Stimulated activated CD4-positive, alpha-beta T cell treated with anti-CD3 and anti-CD28 coated beads, Interleukin-12 subunit alpha, Interleukin-12 subunit beta, amount 100 ng/mL, for 24 hours (primary cell): ENCODE measurements around the gene BIN1.

Experiments
- DNase-seq, 2 experiments: peaks; one replicate each; pipeline ENCODE4 v3.0.0-alpha.2; 2020; ENCODE audit warnings: low read depth in 2 of 2

Gene BIN1

DNA sequence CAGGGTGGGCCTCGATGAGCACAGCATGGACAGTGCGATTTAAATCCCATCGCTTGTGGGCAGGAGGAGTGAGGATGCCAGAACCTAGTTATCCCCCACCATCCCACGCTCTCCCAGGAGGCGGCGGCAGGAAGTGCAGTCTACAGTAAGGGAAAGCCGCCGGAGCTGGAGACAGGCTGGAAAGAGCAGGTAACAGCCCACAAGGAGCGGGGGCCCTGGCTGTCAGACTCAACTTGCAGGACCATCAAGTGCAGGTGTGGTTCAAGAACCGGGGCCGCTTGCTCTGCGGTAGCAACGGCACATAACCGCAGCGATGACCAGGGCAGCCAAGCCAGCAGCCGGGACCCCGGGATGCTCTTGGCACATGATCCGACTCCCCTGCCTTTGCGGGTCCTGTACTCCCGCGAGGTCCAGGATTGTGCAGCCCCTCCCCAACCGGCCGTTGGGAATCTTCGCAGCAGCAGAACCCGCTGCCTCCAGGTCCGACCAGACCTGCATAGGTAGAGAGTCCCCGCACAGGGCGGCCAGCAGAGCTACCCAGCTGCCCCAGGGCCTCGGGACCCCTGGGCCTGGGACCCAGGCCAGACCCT lies 82.1 kb downstream of the BIN1 start:
- no peak for DNase-seq

DNA sequence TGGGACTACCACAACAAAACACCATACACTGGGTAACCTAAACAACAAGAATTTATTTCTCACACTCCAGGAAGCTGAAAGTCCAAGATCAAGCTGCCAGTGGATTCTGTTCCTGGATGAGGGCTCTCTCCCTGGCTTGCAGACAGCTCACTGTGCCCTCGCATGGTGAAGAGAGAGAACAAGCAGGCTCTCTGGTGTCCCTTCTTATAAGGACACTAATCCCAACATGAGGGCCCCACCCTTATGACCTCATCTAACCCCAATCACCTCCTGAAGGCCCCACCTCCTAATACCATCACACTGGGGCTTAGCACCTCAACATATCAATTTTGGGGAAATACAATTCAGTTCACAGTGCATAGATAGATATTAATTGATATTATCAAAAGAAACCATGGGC lies 83.5 kb downstream of the BIN1 start:
- no peak for DNase-seq

DNA sequence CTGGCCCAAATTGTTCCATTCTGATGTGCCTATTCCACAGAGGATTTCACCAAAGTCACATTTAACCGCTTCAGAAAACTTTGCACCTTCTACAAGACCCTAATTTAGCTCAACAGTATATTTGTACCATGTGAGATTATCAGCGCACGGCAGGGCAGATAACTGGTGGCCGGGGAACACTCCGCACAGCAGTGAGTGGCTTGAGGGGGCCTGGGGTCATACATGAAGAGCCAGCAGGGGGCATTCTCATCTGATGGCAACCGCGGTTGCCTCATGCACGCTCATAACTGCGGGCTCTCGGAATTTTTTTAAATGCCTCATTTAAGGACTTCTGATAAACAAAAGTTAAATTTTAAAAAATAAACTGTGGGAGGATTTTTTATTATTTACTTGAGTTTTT lies 84.1 kb downstream of the BIN1 start:
- no peak for DNase-seq

DNA sequence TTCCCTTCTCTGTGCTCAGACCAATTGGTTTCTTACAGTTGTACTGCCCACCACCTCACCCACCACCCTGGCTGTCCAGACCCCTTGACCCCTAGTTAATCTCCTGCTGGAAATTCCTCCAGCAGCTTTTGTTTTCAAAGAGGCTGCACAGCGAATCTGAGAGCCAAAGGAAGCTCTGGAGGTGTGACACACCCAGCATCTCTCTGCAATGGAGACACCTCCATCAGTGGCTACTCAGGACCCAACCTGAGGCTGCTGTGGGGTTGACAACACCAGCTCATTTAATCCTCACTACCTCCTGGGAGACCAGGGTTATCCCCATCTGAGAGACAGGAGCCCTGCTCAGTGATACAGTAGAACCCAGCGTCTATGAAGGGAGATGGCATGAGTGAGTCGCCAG lies 86.4 kb downstream of the BIN1 start:
- no peak for DNase-seq

DNA sequence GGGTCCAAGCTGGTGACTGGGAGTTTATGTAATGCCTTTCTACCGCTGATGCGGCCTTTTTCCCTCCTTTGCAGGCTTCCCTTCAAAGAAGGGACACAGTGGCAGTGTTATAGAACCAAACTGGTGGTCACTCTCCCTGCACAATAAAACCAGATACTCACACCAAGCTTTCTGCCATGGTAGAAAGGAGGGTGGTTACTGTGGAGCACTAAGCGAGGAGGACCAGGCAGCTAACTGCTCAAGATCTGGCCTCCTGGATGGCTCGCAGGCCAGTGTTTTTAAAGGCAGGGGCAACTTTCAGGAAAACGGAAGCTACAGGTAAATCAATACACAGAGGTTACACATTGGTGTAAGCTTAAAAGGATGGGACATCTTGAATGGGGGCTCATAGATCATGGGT lies 89.4 kb downstream of the BIN1 start:
- DNase-seq = no peak

DNA sequence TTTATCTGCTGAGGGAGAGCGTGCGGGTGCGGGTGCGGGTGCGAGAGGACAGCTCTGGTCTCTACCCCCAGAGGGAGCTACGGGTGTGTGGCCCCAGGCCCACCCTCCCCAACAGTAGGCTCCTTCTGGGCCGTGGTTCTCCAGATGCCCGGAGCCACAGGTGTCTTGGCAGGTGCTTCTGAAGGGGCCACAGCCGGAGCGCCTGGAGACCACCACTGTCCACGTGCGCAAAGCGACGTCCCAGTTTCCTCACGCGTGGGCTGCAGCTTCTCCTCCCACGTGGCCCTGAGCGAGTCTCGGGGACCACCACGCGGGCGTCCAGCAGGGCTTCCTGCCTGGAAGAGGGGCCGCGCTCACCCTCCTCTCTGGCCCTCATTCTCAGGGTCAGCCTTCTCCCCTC lies 90.6 kb downstream of the BIN1 start:
- DNase-seq = no peak

DNA sequence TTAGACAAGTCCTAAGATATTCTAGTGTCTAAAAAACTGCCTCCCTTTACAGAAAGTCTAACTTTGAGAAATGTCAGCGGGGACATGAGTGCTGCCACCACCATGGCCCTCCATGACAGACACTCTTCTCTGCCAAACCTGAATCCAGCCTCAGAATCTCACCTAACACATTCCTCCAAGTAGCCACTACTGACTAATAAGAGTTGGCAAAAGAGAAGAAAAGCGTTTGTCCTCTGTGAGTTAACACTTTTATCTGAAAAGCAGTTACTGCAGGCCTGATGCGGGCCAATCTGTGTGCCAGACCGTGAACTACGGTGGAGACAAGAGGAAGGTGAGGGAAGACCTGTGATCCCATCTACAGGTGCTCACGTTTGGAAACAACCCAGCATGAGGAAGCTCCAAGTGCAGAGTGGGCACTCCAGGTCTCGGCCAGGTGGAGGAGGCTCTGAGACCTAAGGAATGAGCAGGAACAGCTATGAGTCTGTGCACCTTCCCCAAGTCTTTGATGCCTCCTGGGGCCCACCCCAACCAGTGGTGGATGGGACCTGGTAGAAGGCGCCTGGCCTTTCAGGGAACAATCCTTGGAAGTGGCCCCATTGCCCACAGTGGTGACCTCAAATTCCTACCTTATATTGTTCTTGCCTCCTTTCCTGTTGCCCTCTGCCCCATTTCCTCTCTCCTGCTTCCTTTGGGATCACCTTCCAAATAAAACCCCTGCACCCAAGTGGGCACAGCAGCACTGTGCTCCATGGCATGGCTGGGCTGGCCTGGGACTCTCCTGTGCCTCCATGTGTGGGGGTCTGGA lies 91.6 kb downstream of the BIN1 start:
- no peak for DNase-seq

DNA sequence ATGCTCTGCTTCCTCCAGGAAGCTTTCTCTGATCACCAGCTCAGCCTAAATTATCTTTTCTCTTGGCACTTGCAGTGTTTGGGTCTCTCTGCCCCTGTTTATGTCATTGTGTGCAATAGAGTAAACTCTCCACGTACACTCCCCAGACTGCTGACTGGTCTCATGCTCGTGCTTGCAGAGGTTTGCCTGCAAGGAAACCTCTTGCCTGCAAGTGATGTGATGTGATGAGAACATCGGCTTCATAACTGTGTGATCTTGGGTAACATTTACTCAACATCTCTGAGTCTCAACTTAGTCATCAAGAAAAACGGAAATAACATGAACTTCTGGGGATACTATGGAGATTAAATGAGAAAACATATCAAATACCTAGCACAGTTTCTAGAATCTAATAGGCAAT lies 92.3 kb downstream of the BIN1 start:
- DNase-seq = no peak

DNA sequence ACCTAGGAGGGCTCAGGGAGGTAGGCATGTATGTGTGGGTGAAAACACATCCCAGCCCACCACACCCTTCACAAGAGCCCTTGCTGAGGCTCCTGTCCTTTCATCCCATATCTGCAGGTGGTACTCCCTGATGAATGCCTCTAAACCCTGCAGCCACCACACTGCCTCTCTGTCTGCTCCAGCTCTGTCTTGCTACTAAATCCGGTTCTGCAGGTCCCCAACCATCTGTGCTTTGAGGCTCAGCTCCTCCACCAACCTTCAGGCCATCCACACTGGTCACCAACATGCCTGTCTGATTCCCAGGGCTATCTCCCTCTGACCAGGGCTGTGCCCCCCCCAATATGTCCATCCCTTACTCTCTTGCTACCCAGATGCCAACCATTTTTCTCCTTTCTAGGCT lies 92.7 kb downstream of the BIN1 start:
- DNase-seq = no peak

DNA sequence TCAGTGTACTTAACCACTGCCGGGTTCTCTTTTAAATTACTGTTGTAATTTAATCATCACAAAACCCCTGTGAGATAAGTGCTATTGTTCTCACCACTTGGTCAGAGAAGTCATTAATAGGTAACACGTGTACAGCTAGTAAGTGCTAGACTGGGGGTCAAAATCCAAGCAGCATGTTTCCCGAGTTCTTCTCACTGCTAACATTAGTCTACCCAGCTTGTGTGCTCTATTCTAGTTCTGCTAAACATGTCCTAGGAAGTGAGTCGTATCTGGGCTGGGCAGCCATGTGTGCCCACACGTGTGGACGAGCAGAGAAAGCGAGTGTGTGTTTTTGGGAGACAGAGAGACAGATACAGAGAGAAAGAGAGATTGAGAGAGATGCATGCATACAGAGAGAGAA lies 94.1 kb downstream of the BIN1 start:
- no peak for DNase-seq

DNA sequence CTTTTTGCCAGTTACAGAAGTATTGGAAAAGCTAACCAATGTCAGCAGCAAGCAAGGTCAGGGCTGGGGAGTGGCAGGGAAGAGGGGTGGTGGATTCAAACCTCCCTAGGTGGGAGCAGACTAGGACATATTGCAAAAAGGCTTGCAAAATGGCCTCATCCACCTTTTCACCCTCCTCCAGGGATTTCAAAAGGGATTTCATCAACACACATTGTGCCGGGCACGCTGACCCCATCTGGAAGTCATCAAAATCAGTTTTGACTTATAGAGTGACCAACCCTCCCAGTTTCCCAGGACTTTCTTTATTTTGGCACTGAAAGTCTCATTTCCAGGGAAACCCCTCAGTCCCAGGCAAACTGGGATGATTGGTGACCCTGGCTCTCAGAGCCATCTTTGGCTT lies 94.7 kb downstream of the BIN1 start:
- no peak for DNase-seq

DNA sequence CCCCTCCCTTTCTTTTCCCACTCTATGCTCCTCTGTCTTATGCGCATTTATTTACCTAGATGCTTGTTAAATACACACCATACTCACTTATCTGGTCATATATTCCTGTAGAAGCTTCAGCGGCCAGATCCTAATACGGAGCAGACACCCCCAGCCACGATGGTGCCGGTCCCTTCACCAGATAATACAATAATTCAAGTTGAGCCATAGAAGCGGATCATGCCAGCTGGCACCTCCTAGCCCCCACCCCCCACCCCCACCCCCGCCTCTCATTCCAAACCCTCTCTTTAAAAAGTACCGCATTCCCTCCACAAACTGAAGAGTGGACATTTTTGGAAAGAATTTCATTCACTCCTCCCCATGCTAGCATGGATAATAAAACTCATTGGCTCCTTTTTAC lies 95.2 kb downstream of the BIN1 start:
- no peak for DNase-seq

DNA sequence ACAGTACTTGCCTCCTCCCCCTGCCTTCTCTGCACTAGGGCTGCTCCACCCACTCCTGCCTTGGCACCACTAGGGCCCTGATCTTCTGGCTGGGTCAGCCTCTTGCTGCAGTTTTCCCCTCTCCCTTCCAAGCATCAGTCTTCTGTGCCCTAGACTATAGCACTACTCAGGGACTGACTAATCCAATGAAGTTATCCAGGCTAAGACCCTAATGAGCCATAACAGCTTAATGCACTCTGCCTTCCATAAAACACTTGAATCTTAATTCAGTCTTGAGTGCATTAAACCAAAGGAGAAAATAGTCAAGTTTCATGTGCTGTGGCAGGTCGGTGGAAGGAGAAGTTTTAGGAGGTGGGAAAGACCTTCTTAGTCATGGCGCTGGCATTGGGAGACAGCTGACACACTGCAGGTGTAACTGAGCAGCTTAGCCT lies 95.7 kb downstream of the BIN1 start:
- no peak for DNase-seq

DNA sequence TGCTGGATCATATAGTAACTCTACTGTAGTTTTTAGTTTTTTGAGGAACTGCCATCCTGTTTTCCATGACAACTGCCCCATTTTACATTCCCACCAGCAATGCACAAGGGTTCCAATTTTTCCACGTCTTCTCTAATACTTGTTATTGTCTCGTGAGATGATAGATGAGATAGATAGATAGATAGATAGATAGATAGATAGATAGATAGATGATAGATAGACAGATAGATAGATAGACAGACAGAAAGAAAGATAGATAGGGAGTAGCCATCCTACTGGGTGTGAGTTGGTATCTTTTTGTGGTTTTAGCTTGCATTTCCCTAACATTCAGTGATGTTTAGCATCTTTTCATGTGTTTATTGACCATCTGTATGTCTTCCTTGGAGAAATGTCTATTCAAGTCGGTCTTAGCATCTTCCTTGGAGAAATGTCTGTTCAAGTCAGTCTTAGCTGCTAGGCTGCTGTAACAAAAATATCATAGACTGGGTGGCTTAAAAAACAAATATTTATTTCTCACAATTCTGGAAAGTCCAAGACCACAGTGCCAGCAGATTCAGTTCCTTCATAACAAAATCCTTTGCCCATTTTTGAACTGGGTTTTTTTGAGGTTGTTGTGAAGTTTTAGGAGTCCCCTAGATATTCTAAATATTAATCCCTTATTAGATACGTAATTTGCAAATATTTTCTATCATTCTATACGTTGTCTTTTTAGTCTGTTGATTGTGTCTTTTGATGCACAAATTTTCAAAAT lies 98.5 kb downstream of the BIN1 start:
- no peak for DNase-seq

DNA sequence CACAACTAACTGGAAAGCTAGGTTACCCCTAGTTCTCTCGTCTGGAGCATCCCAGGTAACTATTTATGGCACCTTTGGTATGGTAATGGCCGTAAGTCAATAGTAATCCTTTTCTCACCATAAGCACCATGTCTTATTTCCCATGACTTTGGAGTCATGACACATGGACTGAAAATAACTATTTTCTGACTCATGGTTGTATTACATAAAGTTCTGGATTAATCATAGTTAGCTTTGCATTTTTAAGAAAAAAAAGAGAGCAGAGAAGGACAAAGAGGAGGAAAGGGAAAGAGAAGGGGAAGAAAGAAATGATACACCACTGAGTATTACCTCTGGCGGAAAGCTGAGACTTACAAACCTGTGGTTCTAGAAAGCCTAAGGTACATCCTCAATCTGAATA lies 99.3 kb downstream of the BIN1 start:
- no peak for DNase-seq

DNA sequence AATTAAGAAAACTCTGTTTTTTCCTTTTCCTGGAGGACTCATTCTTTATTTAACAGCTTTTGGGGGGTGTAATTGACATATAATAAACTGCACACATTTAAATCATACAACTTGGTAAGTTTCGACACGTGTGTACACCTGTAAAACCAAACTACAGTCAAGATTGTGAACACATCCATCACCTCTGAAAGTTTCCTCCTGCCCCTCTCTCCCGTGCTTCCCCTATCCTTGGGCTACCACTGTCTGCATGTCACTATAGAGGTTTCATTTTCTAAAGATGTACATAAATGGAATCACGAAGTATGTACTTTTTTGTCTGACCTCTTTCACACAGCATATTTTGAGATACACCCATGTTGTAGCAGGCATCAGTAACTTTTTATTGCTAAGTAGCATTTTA lies 100.0 kb downstream of the BIN1 start:
- DNase-seq = no peak

DNA sequence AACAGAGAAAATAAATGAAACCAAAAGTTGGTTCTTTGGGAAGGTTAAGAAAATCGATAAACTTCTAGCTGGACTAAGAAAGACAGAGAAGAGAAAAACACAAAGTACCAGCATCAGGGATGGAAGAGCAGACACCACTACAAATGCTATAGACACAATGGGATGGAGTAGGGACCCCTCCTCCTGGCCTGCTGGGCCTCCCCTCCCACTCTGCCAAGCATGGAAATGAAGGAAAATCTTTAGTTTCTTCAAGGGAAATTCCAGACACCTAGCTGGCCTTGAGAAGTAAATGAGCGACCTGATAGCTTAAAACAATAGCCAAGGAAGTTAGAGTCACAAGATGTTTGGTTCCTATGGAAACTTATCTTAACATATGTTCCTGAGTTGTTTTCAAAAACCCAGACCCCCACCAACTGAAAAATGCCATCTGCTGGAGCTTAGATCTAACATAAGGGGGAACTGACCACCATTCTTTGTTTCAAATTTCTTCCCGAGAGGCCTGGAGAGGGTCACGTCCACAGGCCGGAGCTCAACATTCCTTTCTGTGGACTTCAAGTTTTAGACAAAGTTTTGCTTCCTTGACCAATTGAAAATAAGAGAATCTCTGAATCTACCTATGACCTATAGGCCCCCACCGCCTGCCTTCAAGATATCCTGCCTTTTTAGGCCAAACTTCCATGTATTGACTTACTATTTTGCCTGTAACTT lies 101.9 kb downstream of the BIN1 start:
- DNase-seq = no peak

DNA sequence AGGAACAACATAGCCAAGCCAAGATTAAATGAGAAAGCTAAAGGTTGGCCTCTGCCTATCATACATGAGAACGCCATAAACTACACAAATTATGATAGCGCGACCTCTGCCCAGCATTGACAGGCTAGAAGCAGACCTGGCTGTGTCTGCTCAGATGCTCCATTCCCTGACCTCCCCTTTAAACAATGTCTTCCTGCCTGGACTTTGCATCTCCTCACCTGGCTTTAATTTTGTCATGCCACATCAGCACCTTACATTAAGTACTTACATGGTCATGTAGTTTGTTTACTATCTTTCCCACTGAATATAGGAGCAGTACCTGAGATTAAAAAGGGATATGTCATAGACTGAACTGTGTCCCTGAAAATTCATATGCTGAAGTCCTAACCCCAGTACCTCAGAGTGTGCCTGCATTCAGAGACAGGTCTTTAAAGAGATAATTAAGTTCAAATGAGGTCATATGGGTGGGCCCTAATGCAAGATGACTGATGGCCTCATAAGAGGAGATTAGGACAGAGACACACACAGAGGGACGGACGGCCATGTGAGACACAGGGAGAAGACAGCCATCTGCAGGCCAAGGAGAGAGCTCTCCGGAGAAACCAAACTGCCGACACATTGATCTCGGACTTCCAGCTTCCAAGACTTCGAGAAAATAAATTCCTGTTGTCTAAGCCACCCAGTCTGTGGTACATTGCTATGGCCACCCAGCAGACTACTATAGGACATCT lies 103.7 kb downstream of the BIN1 start:
- no peak for DNase-seq

DNA sequence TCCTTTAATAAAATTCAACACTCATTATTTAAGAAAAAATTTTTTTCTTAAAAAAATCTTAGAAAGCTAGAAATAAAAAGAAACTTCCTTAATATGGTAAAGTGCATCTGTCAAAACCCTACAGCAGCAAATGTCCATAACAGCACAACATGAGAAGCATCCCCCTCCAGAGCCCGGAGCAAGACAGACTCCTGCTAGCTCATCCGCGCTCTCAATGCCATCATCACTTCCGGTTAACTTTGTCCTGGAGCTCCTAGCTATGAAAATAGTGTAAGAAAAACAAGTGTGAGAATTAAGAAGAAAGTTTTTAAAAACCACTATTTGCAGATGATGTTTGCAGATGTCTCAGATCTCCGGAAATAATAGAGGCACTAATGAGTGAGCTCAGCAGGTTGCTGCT lies 105.2 kb downstream of the BIN1 start:
- DNase-seq = no peak

DNA sequence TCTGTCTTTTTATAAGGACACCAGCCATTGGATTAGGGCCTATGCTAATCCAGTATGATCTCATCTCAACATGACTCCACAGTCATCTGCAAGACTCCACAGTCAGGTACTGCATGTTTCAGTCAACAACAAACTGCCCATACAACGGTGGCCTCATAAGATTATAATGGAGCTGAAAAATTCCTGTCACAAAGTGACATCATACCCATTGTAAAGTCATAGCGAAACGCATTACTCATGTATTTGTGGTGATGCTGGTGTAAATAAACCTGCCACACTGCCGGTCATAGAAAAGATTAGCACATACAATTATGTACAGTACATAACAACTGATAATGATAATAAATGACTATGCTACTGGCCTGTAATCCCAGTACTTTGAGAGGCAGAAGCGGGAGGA lies 106.0 kb downstream of the BIN1 start:
- no peak for DNase-seq

DNA sequence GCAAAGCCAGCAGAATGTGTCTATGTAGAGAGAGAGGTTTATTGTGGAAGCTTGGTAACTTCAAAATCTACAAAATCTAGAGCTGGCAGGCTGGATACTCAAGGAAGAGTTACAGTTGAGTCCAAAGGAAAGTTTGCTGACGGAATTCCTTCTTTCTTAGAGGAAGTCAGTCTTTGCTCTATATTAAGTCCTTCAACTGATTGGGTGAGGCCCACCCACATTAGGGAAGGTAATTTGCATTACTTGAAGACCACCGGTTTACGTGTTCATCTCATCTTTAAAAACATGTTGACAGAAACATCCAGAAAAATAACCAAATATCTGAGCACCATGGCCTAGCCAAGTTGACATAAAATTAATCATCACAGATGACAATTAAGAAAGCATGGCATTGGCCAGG lies 106.8 kb downstream of the BIN1 start:
- no peak for DNase-seq
